ENCODE results near the gene CBX2.

The CBX2 gene

GRCh38 chr17:79732254-79732653 is 45.7 kb upstream of the CBX2 start:
- TF ChIP-seq CTCF (IDR thresholded peaks at IDR 0.05; ENCODE audit: insufficient read depth, low read depth, low read length, missing control alignments), result no peak
- DNase-seq (ENCODE audit: low read depth), result no peak
- no peak overlapping the region for H3K4me3 ChIP-seq (ENCODE audit: low read length)

- no peak for DNase-seq (ENCODE audit: low read depth)
- no peak for TF ChIP-seq CTCF (IDR thresholded peaks at IDR 0.05; ENCODE audit: insufficient read depth, low read depth, low read length, missing control alignments)
- no peak overlapping the region for H3K4me3 ChIP-seq (ENCODE audit: low read length)
Measured at GRCh38 chr17:79732804-79733691, 44.9 kb upstream of the CBX2 start.

GRCh38 chr17:79733692-79734070 is 44.3 kb upstream of the CBX2 start:
- no peak overlapping the region for H3K4me3 ChIP-seq (ENCODE audit: low read length)
- DNase-seq (ENCODE audit: low read depth), result no peak
- no peak for TF ChIP-seq CTCF (IDR thresholded peaks at IDR 0.05; ENCODE audit: insufficient read depth, low read depth, low read length, missing control alignments)

- no peak overlapping the region for H3K4me3 ChIP-seq (ENCODE audit: low read length)
- no peak for DNase-seq (ENCODE audit: low read depth)
- no peak for TF ChIP-seq CTCF (IDR thresholded peaks at IDR 0.05; ENCODE audit: insufficient read depth, low read depth, low read length, missing control alignments)
Measured at GRCh38 chr17:79735096-79735495, 42.9 kb upstream of the CBX2 start.

GRCh38 chr17:79737046-79737921 is 40.7 kb upstream of the CBX2 start:
- TF ChIP-seq CTCF (IDR thresholded peaks at IDR 0.05; ENCODE audit: insufficient read depth, low read depth, low read length, missing control alignments), result no peak
- no peak for DNase-seq (ENCODE audit: low read depth)
- H3K4me3 ChIP-seq (ENCODE audit: low read length), result no peak overlapping the region

- no peak overlapping the region for H3K4me3 ChIP-seq (ENCODE audit: low read length)
- no peak for DNase-seq (ENCODE audit: low read depth)
- TF ChIP-seq CTCF (IDR thresholded peaks at IDR 0.05; ENCODE audit: insufficient read depth, low read depth, low read length, missing control alignments), result no peak
Measured at GRCh38 chr17:79737922-79738578, 39.9 kb upstream of the CBX2 start.
